GM21423 (cell line): ENCODE data around the gene KRT76.
"Not testable (repeated sequence)": the region's sequence is repeated elsewhere in the genome, so short reads cannot be mapped to it uniquely, and the experiment has no call there.

ENCODE experiments used
- ATAC-seq: cut with Tn5 transposase; IDR thresholded peaks from one replicate; pipeline ENCODE4 v1.9.1; 2021; ENCODE audit warnings: mild to moderate bottlenecking, moderate library complexity; ENCODE audit not compliant: unreplicated experiment

Gene KRT76

DNA sequence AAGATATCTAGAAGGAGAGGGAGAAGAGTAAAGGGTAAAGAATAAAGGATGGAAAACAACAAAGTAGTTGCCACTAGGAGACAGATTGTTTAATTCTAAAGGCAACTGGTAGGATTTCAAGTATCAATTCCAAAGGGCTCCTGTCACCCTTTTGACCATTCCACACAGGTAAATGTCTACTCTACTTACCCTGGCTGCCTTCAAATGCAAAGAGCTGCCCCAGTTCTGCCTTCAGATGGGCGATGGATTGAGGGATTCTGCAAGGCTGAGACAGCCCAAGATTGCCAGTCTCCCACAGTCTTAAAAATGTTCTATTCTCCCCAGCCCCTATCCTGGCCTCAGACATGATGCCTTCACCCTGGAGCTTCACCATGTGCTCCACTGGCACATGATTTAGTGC, 11.4 kb downstream of the KRT76 start:
- ATAC-seq, result no peak

DNA sequence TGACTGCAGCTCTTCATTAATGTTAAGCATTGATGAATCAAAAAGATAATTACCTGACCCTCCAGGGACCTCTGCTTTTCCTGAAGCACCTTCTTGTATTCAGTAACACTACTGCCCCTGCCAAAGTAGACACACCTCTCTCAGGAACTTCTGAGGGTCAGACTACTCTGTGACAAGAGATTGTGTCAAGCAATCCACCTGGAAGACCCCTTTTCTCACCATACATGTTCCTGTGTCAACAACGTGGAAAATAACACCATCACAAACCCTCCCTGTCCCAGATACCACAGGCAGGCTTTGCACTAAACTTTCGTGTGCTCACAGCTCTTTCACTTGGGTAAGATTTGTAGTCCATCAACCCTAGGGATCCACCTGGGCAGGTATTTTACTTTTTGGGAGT, 13.2 kb downstream of the KRT76 start:
- no peak for ATAC-seq

DNA sequence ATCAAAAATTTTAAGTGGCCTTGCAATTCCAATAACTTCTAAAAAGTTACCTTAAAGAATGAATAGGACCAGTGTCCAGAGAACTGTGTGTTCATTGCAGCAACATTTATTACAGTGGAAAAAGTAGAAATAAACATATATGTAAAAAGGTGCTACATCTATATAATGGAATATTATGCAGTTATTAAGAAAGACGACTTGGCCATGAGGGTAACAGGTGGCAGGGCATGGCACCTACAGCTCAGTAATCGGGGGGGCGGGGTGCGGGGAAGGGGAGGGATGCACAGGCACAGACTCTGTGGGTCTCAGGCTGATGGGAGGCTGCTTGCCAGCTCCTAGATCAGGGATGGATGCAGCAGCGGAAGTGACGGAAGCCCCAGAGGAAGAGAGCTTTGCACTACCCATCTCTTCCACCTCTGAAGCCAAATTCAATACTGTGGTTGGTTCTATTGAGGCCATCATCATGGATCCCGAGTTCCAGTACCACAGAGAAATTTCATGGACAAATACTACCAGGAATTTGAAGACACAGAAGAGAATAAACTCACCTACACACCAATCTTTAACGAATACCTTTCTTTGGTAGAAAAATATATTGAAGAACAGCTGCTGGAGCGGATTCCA, 14.0 kb downstream of the KRT76 start:
- no peak for ATAC-seq

DNA sequence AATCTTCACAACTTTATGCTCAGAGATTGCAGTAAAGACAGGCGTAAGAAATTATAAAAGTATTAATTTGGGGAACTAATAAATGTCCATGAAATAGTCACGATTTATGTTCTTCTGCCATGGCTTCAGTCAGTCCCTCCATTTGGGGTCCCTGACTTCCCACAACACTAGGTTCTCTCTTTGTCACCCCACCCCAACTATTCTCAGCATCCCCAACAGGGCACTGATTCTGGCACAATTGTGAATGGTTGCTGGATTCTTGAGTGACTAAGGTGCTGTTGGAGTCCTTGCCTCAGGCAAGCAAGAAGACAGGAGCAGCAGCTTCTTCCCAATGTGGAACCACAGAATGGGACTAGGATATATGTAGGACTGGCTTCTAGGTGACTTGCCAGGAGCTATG, 15.3 kb downstream of the KRT76 start:
- ATAC-seq, result no peak

DNA sequence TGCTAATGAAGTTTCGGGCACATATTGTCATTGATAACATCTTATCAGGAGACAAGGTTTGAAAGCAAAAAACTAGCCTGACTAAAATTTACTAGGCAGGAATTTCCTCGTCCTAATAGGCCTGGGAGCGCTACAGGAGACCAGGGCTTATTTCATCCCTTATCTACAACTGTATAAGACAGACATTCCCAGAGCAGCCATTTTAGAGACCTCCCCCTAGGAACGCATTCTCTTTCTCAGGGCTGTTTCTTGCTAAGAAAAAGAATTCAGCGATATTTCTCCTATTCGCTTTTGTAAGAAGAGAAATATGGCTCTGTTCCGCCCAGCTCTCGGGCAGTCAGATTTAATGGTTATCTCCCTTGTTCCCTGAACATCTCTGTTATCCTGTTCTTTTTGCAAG, 15.9 kb downstream of the KRT76 start:
- ATAC-seq, result not testable (repeated sequence)

DNA sequence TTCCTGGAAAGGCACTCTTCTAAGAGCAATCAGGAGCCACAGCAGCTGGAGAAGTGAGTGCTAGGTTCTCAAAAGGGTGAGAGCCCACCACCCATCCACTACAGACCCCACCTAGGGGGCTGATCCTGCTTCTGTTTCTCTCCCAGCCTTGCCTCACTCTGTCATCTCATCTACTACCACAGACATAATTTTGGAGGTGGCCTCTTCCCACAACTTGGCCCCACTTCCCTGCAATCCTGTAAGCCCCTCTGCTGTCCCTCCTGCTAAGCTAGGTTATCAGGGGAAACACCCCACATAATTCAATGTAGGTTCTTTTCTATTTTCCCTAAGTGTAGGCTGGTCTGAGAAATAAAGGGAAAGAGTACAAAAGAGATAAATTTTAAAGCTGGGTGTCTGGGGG, 16.5 kb downstream of the KRT76 start:
- no peak for ATAC-seq

DNA sequence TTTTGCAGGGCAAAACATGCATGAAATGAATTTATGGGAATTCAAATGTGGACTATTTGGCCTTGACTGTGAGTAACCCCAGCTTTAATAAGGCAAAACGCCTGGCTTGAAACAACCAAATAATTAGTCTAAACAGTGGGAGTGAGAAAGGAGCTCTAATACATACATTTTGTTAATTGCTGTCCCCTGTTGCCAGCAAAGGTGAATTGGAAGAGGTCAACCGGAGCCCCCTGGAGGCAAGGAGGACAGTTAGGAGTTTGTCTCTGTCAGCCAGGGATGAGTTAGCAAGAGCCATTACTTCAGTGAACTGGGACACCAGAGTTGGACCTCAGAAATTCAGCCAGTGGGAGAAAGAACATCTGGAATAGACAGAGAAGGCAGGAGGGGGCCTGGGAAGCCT, 17.4 kb downstream of the KRT76 start:
- ATAC-seq, result no peak

DNA sequence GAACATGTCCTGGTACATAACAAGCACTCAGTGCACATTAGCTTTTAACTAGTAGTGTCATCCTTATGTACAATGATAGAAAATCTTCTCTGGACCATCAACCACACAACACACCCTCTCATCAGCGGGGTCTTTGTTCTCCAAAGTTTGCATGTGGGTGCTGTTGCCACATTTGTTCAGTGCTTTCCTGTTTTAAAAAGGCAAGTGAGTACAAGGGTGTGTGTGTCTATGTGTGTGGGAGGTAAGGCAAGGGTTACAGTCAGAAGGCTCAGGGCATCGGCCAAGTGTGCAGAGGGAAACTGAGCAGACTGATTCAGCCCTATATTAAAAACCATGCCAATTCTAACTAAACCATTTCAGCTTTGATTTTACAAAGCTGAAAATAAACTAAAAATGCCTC, 17.9 kb downstream of the KRT76 start:
- ATAC-seq, result no peak

DNA sequence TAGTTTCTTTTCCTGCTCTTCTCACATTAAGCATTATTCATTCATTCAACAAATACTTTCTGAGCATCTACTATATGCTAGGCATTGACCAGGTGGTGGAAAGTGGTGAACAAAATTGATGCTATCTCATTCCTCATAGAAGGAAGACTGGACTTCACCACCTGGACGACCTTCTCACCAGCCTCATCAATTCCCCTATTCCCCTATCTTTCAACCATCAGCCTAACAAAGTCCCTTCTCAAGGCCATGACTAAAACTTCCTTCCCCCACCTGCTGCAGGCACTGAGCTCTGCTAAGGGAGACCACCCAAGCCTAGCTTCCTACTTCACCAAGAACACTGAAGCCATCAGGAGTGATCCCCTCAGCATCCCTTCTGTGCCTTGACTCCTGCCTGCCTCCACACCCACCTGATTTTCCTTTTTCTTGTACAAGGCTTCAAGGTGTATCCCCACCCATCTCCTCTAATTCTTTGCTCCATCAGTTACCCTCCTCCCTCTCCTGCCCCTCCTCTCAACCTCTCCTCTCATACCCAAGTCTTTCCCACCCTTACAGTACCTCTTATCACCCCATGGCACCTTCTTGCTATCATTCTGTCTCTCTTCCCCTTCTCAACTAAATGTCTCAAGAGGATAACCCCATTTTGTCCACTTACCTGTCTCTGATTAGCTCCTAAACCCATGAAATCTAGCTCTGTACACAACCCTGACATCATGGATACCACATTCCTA, 19.5 kb downstream of the KRT76 start:
- ATAC-seq, result no peak

DNA sequence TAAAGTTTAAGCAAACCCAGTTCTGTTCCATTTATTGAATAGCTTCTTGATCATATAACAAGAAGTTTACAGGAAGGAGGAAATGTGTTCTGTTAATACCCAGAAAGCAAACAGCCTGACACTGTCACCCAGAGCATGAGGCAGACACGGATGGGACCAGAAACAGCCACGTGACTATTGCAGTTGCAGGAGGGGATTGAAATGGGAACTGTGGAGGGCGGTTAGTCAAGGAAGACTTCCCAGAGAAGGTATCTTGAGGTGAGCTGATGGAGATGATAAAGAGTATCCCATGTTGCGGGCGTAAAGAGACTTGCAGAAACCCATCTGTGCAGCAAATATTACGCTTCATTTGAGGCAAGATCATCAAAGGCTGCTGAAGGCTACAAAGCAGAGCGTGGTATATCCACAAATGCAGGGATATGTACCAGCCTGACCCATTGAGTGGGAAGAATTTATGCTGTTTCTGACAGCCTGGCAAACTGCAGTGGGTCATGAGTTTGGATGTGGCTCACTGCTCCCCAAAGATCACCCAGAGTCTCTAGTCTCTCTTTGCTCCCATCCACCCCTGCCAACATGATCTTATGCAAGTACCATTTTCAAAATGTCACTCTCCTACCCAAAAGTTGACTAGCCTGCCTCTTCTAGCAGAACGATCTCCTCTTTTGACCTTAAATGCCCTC, 20.7 kb downstream of the KRT76 start:
- no peak for ATAC-seq

DNA sequence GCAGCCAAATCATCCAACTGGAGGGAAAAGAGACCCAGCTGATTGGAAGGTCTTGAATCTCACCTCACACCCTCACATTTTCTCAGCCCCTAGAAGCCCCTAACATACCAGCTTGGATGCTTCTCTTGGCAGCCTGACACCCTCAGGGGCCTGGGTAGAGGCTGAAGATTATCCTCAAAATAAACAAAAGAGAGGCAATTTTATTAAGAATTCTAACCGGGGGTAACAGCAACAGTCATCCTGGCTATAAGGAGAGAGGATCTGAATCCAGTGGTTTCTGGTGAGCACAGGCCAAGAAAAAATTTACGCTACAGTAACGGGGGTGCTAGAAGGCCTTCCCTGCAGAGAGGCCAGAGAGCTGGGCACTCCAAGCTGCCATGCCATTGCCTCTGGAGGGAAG, 21.6 kb downstream of the KRT76 start:
- ATAC-seq, result no peak

DNA sequence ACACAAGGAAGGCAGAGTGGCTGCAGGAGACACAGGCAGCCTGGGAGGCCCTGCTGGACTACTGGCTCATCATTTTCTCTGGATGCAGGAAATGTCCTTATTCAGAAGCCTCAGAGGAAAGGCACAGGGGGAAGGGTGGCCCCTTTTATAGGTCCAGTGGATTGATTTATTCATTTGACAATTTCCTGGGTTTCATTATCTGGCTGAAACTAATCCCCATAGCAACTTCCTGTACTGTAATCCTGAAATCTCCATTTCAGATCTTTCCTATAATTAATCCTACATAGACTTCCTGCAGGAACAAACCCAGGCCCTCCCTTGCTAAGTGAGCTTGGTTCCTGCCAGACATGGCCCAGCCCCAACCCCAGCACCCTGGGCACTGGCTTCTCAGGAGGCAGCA, 23.0 kb downstream of the KRT76 start:
- no peak for ATAC-seq

DNA sequence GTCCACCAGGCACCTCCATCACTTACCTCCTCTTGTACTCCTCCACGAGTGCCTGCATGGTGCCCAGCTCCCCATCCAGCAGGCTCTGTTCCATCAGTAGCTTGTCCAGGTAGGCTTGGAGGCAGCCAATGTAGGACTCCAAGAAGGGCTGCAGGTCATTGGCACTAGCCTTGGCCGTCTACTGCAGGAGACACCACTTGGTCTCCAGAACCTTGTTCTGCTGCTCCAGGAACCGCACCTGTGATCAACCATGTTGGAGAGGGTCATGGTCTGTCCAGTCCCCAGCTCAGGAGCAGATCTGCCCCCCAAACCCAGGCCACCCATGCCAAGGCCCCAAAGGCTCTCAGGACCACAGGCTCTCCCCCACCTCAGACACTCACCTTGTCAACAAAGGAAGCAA, 23.9 kb downstream of the KRT76 start:
- ATAC-seq, result no peak

DNA sequence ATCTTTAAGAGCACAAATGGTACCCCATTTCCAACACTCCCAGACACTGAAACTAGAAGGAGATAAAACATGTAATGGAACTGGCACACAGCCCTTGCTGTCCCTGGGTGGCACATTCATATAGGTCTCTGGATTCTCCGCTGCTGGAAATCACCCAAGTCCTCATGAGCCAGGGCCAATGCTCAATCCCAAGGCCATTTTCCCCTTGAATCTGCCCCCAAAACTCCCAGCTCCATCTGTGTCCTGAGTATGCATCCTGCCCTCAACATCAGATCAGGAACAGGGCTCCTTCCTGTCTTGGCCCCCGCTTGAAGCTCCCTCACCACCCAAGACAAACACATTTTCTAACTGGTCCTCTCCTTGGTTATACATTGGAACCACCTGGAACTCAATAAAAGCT, 24.6 kb downstream of the KRT76 start:
- no peak for ATAC-seq

DNA sequence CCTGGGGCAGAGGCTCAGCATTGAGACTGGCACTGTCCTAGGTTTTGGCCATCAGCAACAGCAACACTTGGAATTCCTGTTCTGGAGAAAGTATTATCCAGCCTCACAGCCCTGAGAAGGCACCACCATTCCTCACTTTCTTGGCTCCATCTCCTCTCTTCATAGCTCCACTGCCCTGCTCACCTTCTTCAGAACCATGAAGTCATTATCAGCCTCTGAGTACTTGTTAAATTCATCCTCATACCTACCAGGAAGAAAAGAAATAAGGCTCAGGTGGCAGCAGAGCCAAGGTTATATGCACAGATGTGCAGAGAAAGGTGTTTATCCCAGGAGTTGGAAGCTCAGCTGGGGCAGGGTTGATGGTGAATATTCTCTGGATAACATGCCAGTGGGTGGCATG, 25.4 kb downstream of the KRT76 start:
- ATAC-seq, result no peak

DNA sequence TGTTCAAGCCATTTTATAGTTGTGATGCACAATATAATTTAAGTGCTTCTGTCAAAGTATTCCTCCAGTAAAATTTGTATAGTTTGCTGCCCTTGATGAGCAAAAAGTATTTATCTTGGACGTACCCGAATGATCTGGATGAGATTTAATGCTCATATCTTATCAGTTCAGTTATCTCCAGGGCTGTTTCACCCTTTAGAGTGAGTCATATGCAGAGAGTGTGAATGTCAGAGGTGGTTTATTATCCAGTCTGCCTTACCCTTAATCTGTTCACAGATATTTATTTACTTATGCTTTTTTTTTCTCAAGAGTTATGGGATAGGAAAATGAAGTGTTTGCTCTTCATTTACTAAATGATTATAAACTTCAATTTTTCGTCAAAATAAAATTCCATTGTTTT, 26.6 kb downstream of the KRT76 start:
- not testable (repeated sequence) for ATAC-seq

DNA sequence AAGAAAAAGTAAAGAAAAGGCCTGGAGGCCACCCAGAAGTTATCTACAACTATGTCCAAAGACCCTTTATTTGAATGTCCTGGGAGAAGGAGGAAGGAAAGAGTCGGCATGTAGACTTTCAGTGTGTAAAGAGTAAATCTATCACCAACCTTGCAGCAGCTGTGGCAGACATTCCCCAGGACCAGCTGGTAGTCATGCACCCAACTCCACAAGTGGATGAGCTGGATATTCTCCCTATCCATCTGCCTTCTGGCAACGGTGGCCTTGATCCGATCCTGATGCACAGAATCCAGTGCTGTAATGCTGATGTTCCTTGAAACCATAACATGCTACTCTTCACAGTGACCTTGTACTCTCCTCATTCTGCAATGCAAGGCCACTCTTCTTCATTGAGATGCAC, 27.3 kb downstream of the KRT76 start:
- ATAC-seq, result no peak

DNA sequence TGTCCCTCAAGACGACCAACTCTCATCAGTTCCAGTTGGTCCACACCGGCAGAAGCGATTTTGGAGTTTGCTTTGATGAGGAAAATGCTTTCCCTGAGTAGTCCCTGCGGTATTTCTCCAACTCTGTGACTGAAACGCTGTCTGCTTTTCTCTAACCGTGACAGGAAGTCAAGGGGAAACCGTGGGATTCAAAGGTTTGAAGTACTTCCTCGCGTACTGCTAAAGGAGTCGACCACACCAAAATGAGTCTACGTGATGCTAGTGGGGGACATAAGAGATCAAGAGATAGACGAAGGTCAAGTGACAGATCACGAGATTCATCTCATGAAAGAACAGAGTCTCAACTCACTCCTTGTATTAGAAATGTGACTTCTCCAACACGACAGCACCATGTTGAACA, 28.6 kb downstream of the KRT76 start:
- no peak for ATAC-seq

DNA sequence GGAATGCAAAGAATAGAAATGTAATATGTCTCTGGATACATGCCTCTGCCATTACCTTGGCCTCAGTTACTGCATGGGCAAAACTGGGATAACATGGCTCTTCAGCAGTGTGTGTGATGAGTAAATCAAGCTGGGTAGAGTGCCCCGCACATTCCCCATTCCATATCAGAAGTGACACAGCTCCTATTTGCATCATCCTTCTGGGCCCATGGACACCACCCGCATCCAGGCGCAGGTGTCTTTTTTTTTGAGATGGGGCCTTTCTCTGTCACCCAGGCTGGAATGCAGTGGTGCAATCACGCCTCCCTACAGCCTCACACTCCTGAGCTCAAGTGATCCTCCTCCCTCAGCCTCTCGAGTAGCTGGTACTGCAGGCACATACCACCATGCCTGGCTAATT, 31.6 kb downstream of the KRT76 start:
- no peak for ATAC-seq

DNA sequence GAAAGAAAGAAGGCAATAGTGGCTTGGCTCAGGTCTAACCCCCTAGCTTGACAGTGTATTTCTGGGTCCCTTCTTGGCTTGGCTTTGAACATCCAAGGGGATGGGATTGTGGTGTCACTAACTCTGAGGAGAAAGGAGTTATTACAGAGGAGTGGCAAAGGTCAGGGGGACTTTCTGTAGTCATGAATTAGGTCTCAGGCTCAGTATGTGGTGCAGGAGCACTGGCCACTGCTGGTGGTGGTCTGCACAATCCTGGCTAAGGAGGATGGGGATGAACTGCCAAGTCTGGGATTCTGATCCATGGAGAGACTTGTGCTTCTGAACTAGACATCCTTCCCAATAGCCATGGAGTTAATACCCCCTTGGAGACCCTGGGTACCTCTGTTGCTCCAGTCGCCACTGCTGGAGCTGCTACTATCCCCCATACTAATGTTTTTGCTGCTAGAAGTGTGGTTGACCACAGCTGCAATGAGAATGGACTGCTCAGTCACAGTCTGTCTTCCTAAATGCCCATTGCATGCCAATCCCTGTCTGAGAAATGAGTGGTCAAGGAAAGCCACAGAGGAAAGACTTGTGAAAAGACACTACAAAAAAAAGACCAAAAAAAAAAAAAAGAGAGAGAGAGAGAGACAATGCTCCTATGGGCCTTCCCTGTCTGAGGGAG, 32.5 kb downstream of the KRT76 start:
- no peak for ATAC-seq

DNA sequence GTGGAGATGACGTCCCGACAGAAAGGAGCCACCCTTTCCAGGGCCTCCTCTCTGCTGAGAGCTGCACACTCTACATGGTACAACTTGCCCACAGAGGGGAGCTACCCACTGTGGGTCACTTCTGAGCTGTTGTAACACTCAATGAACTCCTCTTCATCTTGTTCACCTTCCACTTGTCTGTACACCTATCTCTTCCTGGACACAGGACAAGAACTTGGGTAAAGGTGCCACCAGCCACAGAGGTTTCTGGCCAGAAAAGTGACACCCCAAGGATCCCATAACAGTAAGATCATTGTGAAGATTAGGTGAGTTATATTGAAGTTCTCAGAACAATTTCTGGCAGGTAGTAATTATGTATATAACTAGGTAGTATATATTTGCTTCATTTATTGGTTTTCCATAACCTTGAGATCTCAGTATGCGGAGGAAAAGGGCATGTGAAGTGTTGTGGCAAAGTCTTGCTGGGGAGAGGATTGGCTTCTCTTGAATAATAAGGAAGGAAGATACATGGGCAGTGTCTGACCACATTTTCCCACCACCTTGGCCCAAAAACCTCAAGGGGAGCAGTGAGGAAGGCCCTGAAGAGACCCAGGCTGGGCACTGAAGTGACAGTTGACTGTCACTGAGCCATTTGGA, 34.2 kb downstream of the KRT76 start:
- ATAC-seq, result no peak
